HG03196 (cell line): Measurements from ENCODE around the gene C3orf85.

Experiments
- ATAC-seq: cut with Tn5 transposase; IDR thresholded peaks from one replicate; pipeline ENCODE4 v1.9.1; 2021; ENCODE audit not compliant: unreplicated experiment

C3orf85 gene

GRCh38 chr3:109149078-109149477 lies 12.6 kb downstream of the C3orf85 start:
- no peak for ATAC-seq

- no peak for ATAC-seq
Measured at GRCh38 chr3:109152320-109152719, 15.8 kb downstream of the C3orf85 start.

- ATAC-seq, result no peak
Measured at GRCh38 chr3:109154979-109155378, 18.5 kb downstream of the C3orf85 start.

- ATAC-seq, result no peak
Measured at GRCh38 chr3:109155828-109156227, 19.3 kb downstream of the C3orf85 start.

- ATAC-seq, result no peak
Measured at GRCh38 chr3:109161487-109162123, 25.1 kb downstream of the C3orf85 start.

- ATAC-seq, result no peak
Measured at GRCh38 chr3:109165905-109166304, 29.4 kb downstream of the C3orf85 start.

GRCh38 chr3:109171479-109171878 lies 35.0 kb downstream of the C3orf85 start:
- no peak for ATAC-seq

GRCh38 chr3:109175411-109175810 lies 38.9 kb downstream of the C3orf85 start:
- ATAC-seq, result no peak

GRCh38 chr3:109176726-109177125 lies 40.2 kb downstream of the C3orf85 start:
- no peak for ATAC-seq

- no peak for ATAC-seq
Measured at GRCh38 chr3:109177908-109178307, 41.4 kb downstream of the C3orf85 start.

- no peak for ATAC-seq
Measured at GRCh38 chr3:109178708-109179107, 42.2 kb downstream of the C3orf85 start.

GRCh38 chr3:109184726-109185125 lies 48.2 kb downstream of the C3orf85 start:
- ATAC-seq, result no peak

GRCh38 chr3:109187390-109187789 lies 50.9 kb downstream of the C3orf85 start:
- ATAC-seq, result no peak

- ATAC-seq, result no peak
Measured at GRCh38 chr3:109188741-109189140, 52.2 kb downstream of the C3orf85 start.

- no peak for ATAC-seq
Measured at GRCh38 chr3:109191421-109191820, 54.9 kb downstream of the C3orf85 start.

GRCh38 chr3:109195815-109196214 lies 59.3 kb downstream of the C3orf85 start:
- ATAC-seq, result no peak
